Trophoblast cell (in vitro differentiated cells and primary cell): ENCODE measurements around the gene VSIR.
A peak's percentile ranks its signal among the peaks of the same experiment; 100 is the strongest.

Experiments used
- DNase-seq, 2 donors: peaks; one replicate each; pipeline ENCODE4 v3.0.0-alpha.2; 2016
- H2AFZ ChIP-seq: 2 replicates; pipeline ENCODE4 v1.6.1; 2013; ENCODE audit warnings: low read length, moderate library complexity, mild to moderate bottlenecking; ENCODE audit not compliant: insufficient read depth, poor library complexity
- H2AK5ac ChIP-seq: 2 replicates; pipeline ENCODE4 v1.6.1; 2013; ENCODE audit warnings: mild to moderate bottlenecking, low read length
- H2BK120ac ChIP-seq: 2 replicates; pipeline ENCODE4 v1.6.1; 2013; ENCODE audit warnings: low read length, mild to moderate bottlenecking, moderate library complexity; ENCODE audit not compliant: insufficient read depth, poor library complexity
- H2BK12ac ChIP-seq: 2 replicates; pipeline ENCODE4 v1.6.1; 2013; ENCODE audit warnings: mild to moderate bottlenecking, low read length, moderate library complexity
- H2BK5ac ChIP-seq: 2 replicates; pipeline ENCODE4 v1.6.1; 2013; ENCODE audit warnings: low read length, low read depth, moderate library complexity, mild to moderate bottlenecking; ENCODE audit not compliant: poor library complexity
- H3K14ac ChIP-seq: 2 replicates; pipeline ENCODE4 v1.6.1; 2013; ENCODE audit warnings: mild to moderate bottlenecking, low read length
- H3K18ac ChIP-seq: 2 replicates; pipeline ENCODE4 v1.6.1; 2013; ENCODE audit warnings: mild to moderate bottlenecking, low read length
- H3K23ac ChIP-seq: 2 replicates; pipeline ENCODE4 v1.6.1; 2013; ENCODE audit warnings: low read length
- H3K27ac ChIP-seq: 2 replicates; pipeline ENCODE4 v1.5.1; 2013; ENCODE audit warnings: low read depth, mild to moderate bottlenecking, inconsistent platforms, low read length, moderate library complexity
- H3K27me3 ChIP-seq: 2 replicates; pipeline ENCODE4 v1.6.1; 2013; ENCODE audit warnings: inconsistent platforms, mild to moderate bottlenecking, low read length, moderate library complexity; ENCODE audit not compliant: insufficient read depth
- H3K36me3 ChIP-seq, 2 experiments: 1 replicate in 1 of 2; 2 replicates in 1 of 2; pipeline ENCODE4 v1.6.1; 2013; ENCODE audit warnings: low read length in 2 of 2, mild to moderate bottlenecking in 2 of 2, moderate library complexity in 1 of 2; ENCODE audit not compliant: insufficient read depth in 2 of 2, control insufficient read depth in 1 of 2
- H3K4ac ChIP-seq: 2 replicates; pipeline ENCODE4 v1.6.1; 2013; ENCODE audit warnings: low read depth, mild to moderate bottlenecking, low read length, moderate library complexity
- H3K4me1 ChIP-seq, 2 experiments: 1 replicate in 1 of 2; 2 replicates in 1 of 2; pipeline ENCODE4 v1.6.1; 2013; ENCODE audit warnings: low read length in 2 of 2, mild to moderate bottlenecking in 2 of 2, moderate library complexity in 1 of 2; ENCODE audit not compliant: insufficient read depth in 2 of 2, control insufficient read depth in 1 of 2
- H3K4me2 ChIP-seq: 2 replicates; pipeline ENCODE4 v1.6.1; 2013; ENCODE audit warnings: inconsistent platforms, mild to moderate bottlenecking, low read length, moderate library complexity
- H3K4me3 ChIP-seq: 2 replicates; pipeline ENCODE4 v1.5.1; 2013; ENCODE audit warnings: mild to moderate bottlenecking, low read depth, low read length, inconsistent platforms
- H3K79me1 ChIP-seq: one replicate; pipeline ENCODE4 v1.6.1; 2013; ENCODE audit warnings: low read length
- H3K79me2 ChIP-seq: 2 replicates; pipeline ENCODE4 v1.6.1; 2013; ENCODE audit warnings: low read length, mild to moderate bottlenecking; ENCODE audit not compliant: control insufficient read depth, insufficient read depth, poor library complexity
- H3K9ac ChIP-seq: 2 replicates; pipeline ENCODE4 v1.6.1; 2013; ENCODE audit warnings: mild to moderate bottlenecking, low read length
- H3K9me3 ChIP-seq: 2 replicates; pipeline ENCODE4 v1.6.1; 2013; ENCODE audit warnings: low read depth, mild to moderate bottlenecking, control low read depth, inconsistent platforms, low read length; ENCODE audit not compliant: insufficient read depth
- H4K12ac ChIP-seq: 2 replicates; pipeline ENCODE4 v1.6.1; 2013; ENCODE audit warnings: low read depth, mild to moderate bottlenecking, low read length, moderate library complexity
- H4K8ac ChIP-seq: 2 replicates; pipeline ENCODE4 v1.6.1; 2013; ENCODE audit warnings: low read depth, mild to moderate bottlenecking, low read length, moderate library complexity
- H4K91ac ChIP-seq: one replicate; pipeline ENCODE4 v1.6.1; 2013; ENCODE audit warnings: low read depth, mild to moderate bottlenecking, low read length, moderate library complexity
- WGBS: extraction: QIAGEN DNeasy Blood & Tissue Kit; methylation state at CpG from one replicate; pipeline ENCODE4 v1.1.7; 2013; ENCODE audit warnings: missing lambda C conversion rate; ENCODE audit not compliant: insufficient read length, insufficient coverage; ENCODE audit errors: extremely low coverage; 5-methylcytosine and 5-hydroxymethylcytosine counted together

Gene VSIR

GRCh38 chr10:71769279-71769823 is 4.0 kb downstream of the VSIR start:
- no CpG with 5 or more reads among the region's 5 CpGs for WGBS
- H2AK5ac ChIP-seq, result no peak overlapping the region
- H2AFZ ChIP-seq, result no peak overlapping the region
- no peak overlapping the region for H4K12ac ChIP-seq
- no peak overlapping the region for H2BK120ac ChIP-seq
- no peak overlapping the region for H2BK5ac ChIP-seq
- H3K4me1 ChIP-seq, result peaks cover 30 to 40% of the 10 kb centered on the region in 2 experiments
- no peak overlapping the region for H3K4ac ChIP-seq
- H3K79me1 ChIP-seq, result peaks cover 25% of the 10 kb centered on the region
- peaks cover 3% of the 10 kb centered on the region for H3K27me3 ChIP-seq
- H3K23ac ChIP-seq, result no peak overlapping the region
- H3K18ac ChIP-seq, result no peak overlapping the region
- peak in 1 of 2 donors; percentile 48 for DNase-seq
- H3K9ac ChIP-seq, result no peak overlapping the region
- no peaks in the 10 kb centered on the region for H3K9me3 ChIP-seq
- no peak overlapping the region for H4K91ac ChIP-seq
- H3K14ac ChIP-seq, result no peak overlapping the region
- H3K4me2 ChIP-seq, result no peak overlapping the region
- no peak overlapping the region for H4K8ac ChIP-seq
- H3K27ac ChIP-seq, result no peak overlapping the region
- peaks cover 3% of the 10 kb centered on the region for H3K79me2 ChIP-seq
- no peak overlapping the region for H2BK12ac ChIP-seq
- no peak overlapping the region for H3K4me3 ChIP-seq
- H3K36me3 ChIP-seq, result no peaks in the 10 kb centered on the region

- no peak overlapping the region for H3K4ac ChIP-seq
These were observed 5.8 kb downstream of the VSIR start for GRCh38 chr10:71767420-71768035.

DNA sequence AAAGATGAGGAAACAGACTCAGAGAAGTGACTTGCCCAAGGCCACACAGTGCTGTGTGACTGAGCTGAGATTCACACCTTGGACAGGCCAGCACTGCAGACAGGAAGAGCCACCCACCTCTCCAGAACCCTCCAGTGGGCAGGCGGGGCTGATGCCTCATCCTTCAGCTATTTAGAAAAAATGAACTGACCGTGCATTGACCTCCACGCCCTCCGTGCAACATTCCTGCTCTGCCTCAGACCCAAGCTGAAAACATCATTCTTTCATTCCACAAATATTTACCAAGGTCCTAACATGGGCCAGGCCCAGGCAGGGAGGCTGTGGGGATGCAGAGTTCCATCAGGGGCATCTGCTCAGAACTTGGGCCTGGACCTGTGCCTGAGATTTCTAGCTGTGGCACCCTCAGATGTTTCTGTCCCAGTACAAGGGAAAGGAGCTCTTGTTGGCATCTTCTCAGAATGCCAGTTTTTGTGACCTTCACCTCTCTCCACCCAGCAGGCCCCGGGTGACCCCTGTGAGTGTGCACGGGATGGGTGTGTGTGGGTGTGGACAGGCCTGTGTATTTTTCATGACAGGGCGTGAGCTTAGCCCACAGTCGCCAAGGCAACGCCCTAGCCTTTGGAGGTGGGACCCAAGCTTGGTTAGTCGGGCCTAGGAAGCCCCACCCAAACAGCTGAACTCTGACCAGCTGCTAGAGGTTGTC is 6.5 kb downstream of the VSIR start:
- peak overlapping the region; percentile 47 for H3K14ac ChIP-seq
- no CpG with 5 or more reads among the region's 10 CpGs for WGBS
- DNase-seq, result peak; percentile 97 to 98
- peak overlapping the region; percentile 18 for H3K18ac ChIP-seq
- no peak overlapping the region for H3K4me3 ChIP-seq
- H3K4me2 ChIP-seq, result peak overlapping the region; percentile 22
- H3K36me3 ChIP-seq, result no peaks in the 10 kb centered on the region
- H4K12ac ChIP-seq, result no peak overlapping the region
- H3K4me1 ChIP-seq, result peaks cover 31 to 32% of the 10 kb centered on the region in 2 experiments
- peak overlapping the region; percentile 44 for H4K91ac ChIP-seq
- H2AK5ac ChIP-seq, result no peak overlapping the region
- peak overlapping the region; percentile 22 for H3K27ac ChIP-seq
- H3K27me3 ChIP-seq, result no peaks in the 10 kb centered on the region
- peak overlapping the region; percentile 38 for H2BK12ac ChIP-seq
- peak overlapping the region; percentile 9 for H2BK120ac ChIP-seq
- H3K79me2 ChIP-seq, result peaks cover 2% of the 10 kb centered on the region
- H3K79me1 ChIP-seq, result peaks cover 21% of the 10 kb centered on the region
- H4K8ac ChIP-seq, result no peak overlapping the region
- H3K4ac ChIP-seq, result no peak overlapping the region
- H2BK5ac ChIP-seq, result peak overlapping the region; percentile 29
- no peak overlapping the region for H2AFZ ChIP-seq
- H3K9ac ChIP-seq, result no peak overlapping the region
- no peaks in the 10 kb centered on the region for H3K9me3 ChIP-seq
- no peak overlapping the region for H3K23ac ChIP-seq

More at GRCh38 chr10:71767420-71768035, 5.8 kb downstream of the VSIR start:
- H2BK120ac ChIP-seq, result peak overlapping the region; percentile 9
- peak overlapping the region; percentile 29 for H2BK5ac ChIP-seq
- no peak overlapping the region for H4K12ac ChIP-seq
- H3K4me1 ChIP-seq, result peaks cover 28 to 32% of the 10 kb centered on the region in 2 experiments
- H4K8ac ChIP-seq, result no peak overlapping the region
- no peak overlapping the region for H3K4me3 ChIP-seq
- peak overlapping the region; percentile 35 for H3K27ac ChIP-seq
- no peak overlapping the region for H3K23ac ChIP-seq
- H3K79me2 ChIP-seq, result peaks cover 2% of the 10 kb centered on the region
- peaks cover 21% of the 10 kb centered on the region for H3K79me1 ChIP-seq
- no peaks in the 10 kb centered on the region for H3K36me3 ChIP-seq
- peak; percentile 86 to 93 for DNase-seq
- no peak overlapping the region for H2AK5ac ChIP-seq
- WGBS, result no CpG with 5 or more reads among the region's 10 CpGs
- peak overlapping the region; percentile 38 for H2BK12ac ChIP-seq
- peak overlapping the region; percentile 47 for H3K14ac ChIP-seq
- H4K91ac ChIP-seq, result peak overlapping the region; percentile 44
- peak overlapping the region; percentile 11 for H2AFZ ChIP-seq
- no peaks in the 10 kb centered on the region for H3K9me3 ChIP-seq
- H3K18ac ChIP-seq, result peak overlapping the region; percentile 18
- no peaks in the 10 kb centered on the region for H3K27me3 ChIP-seq
- H3K4me2 ChIP-seq, result peak overlapping the region; percentile 5
- H3K9ac ChIP-seq, result no peak overlapping the region

DNA sequence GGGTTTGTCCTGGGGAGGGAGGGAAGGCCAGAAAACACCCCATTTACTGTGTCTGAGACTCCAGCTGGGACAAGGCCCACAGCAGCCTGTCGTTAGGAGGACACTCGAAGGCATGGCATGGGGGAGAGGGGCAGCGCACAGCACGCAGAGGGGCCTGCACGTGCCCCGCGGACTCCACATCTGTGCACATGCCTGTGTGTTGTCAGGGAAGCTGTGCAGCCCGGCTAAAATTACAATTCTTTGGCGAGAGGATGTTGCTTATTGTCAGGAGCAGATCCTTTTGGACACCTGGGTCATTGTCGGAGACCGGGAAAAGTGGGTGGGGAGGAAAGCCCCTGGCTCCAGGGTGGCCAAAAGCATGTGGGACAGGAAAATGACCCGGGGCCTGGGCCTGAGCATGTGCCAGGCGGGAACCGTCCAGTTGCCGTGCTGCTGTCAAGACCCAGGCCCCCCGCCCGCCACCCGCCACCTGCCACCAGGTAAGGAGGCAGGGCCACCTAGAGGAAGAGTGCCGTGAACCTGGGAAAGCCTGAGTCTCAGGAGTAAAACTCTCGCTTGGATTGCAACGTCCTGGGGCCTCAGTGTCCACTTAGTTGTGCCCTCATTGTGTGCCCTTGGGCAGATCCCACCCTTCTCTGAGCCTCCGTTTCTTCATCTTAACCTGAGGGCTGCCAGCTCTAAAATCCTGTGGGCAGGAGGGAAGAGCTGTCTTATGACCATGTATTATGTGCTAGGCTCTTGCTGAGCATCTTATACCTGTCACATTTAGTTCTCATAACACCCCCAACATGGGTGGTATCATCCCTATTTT is 7.2 kb downstream of the VSIR start:
- Histone ChIP-seq H3K4me3 (no peak overlapping the region), H3K9me3 (peaks cover 3% of the 10 kb centered on the region), H3K4ac (no peak overlapping the region), H3K36me3 (no peaks in the 10 kb centered on the region), H4K12ac (no peak overlapping the region), H3K14ac (peak overlapping the region; percentile 78), H3K23ac (no peak overlapping the region), H2BK120ac (peak overlapping the region; percentile 80), H3K4me2 (no peak overlapping the region), H4K91ac (peak overlapping the region; percentile 25), H3K4me1 (peaks cover 31 to 32% of the 10 kb centered on the region in 2 experiments), H2BK5ac (peak overlapping the region; percentile 9), H2AK5ac (peak overlapping the region; percentile 85), H3K79me1 (peaks cover 21% of the 10 kb centered on the region), H2BK12ac (peak overlapping the region; percentile 75), H3K18ac (peak overlapping the region; percentile 65), H2AFZ (peak overlapping the region; percentile 43), H4K8ac (peak overlapping the region; percentile 56), H3K79me2 (peaks cover 2% of the 10 kb centered on the region), H3K27ac (no peak overlapping the region), H3K27me3 (no peaks in the 10 kb centered on the region), H3K9ac (no peak overlapping the region)
- peak; percentile 49 to 77 for DNase-seq
- no CpG with 5 or more reads among the region's 22 CpGs for WGBS
